CD14-positive monocyte (primary cell): ENCODE results near the gene SPSB2. TPM values are rescaled to one million over a fixed set of nuclear protein-coding genes. Genes with fewer than 3 reads are reported as not detected.
A peak's percentile ranks its signal among the peaks of the same experiment; 100 is the strongest.
"Not testable (repeated sequence)": the region's sequence is repeated elsewhere in the genome, so short reads cannot be mapped to it uniquely, and the experiment has no call there.

Source experiments
- DNase-seq, 3 donors: peaks; one replicate each; pipeline ENCODE4 v3.0.0-alpha.2; 2011 to 2022
- H2AFZ ChIP-seq: 2 replicates; pipeline ENCODE4 v1.6.0; 2012; ENCODE audit warnings: mild to moderate bottlenecking, low read depth, low read length, inconsistent platforms; ENCODE audit not compliant: insufficient read depth, poor library complexity, severe bottlenecking
- H3K27ac ChIP-seq, 2 donors: 1 replicate in 1 of 2; 2 replicates in 1 of 2; pipeline ENCODE4 v1.5.1; 2012 to 2013; ENCODE audit warnings: low read length in 2 of 2, control low read depth in 1 of 2, inconsistent platforms in 1 of 2, low read depth in 1 of 2, mild to moderate bottlenecking in 1 of 2
- H3K27me3 ChIP-seq, 2 donors: one replicate each; pipeline versions ENCODE4 v1.6.0 to v1.6.1; 2011 to 2013; ENCODE audit warnings: low read length in 2 of 2; ENCODE audit not compliant: control insufficient read depth in 2 of 2, insufficient read depth in 2 of 2
- H3K36me3 ChIP-seq, 2 donors: replicated peaks in 1 of 2; 1 replicate in 1 of 2; 2 replicates in 1 of 2; pipeline versions ENCODE4 v1.5.1 to v1.6.1; 2012 to 2013; ENCODE audit warnings: low read length in 2 of 2, control low read depth in 1 of 2, inconsistent platforms in 1 of 2, mild to moderate bottlenecking in 1 of 2; ENCODE audit not compliant: insufficient read depth in 2 of 2, control insufficient read depth in 1 of 2
- H3K4me1 ChIP-seq, 2 donors: 1 replicate in 1 of 2; 2 replicates in 1 of 2; pipeline versions ENCODE4 v1.5.1 to v1.6.1; 2012 to 2013; ENCODE audit warnings: low read length in 2 of 2, control low read depth in 1 of 2, inconsistent platforms in 1 of 2, mild to moderate bottlenecking in 1 of 2, moderate library complexity in 1 of 2; ENCODE audit not compliant: insufficient read depth in 2 of 2, control insufficient read depth in 1 of 2
- H3K4me2 ChIP-seq: replicated peaks from 2 replicates; pipeline ENCODE3; 2012; ENCODE audit warnings: low read length, moderate library complexity, mild to moderate bottlenecking; ENCODE audit not compliant: poor library complexity, severe bottlenecking; ENCODE audit errors: extremely low read depth
- H3K4me3 ChIP-seq, 3 experiments: fragments of 200-600 bp in 1 of 3; sonication (generic) in 1 of 3; replicated peaks in 1 of 3; 1 replicate in 2 of 3; 2 replicates in 1 of 3; pipeline ENCODE4 v1.5.1; 2011 to 2013; ENCODE audit warnings: low read length in 3 of 3, mild to moderate bottlenecking in 3 of 3, control low read depth in 2 of 3, low read depth in 2 of 3, inconsistent platforms in 1 of 3, moderate library complexity in 1 of 3
- H3K79me2 ChIP-seq: 2 replicates; pipeline ENCODE4 v1.6.0; 2012; ENCODE audit warnings: mild to moderate bottlenecking, control low read depth, inconsistent platforms, low read length, moderate library complexity; ENCODE audit not compliant: insufficient read depth
- H3K9ac ChIP-seq: 2 replicates; pipeline ENCODE4 v1.6.0; 2017; ENCODE audit warnings: low read length, mild to moderate bottlenecking; ENCODE audit not compliant: insufficient read depth, poor library complexity, severe bottlenecking
- H3K9me3 ChIP-seq, 2 donors: replicated peaks in 1 of 2; 1 replicate in 1 of 2; 2 replicates in 1 of 2; pipeline versions ENCODE4 v1.5.1 to v1.6.1; 2012 to 2013; ENCODE audit warnings: low read length in 2 of 2, control low read depth in 1 of 2; ENCODE audit not compliant: control insufficient read depth in 1 of 2, insufficient read depth in 1 of 2
- H4K20me1 ChIP-seq: 2 replicates; pipeline ENCODE4 v1.6.0; 2012; ENCODE audit warnings: mild to moderate bottlenecking, low read length, control low read depth, moderate library complexity; ENCODE audit not compliant: insufficient read depth
- H3K27ac Mint-ChIP-seq, 7 donors: one replicate each; pipeline ENCODE4 v1.8.0; 2020; ENCODE audit warnings: mild to moderate bottlenecking in 7 of 7, mixed read lengths in 7 of 7, moderate library complexity in 6 of 7, inconsistent platforms in 2 of 7
- H3K27me3 Mint-ChIP-seq, 3 donors: one replicate each; pipeline ENCODE4 v1.8.0; 2021 to 2022; ENCODE audit warnings: low read depth in 3 of 3, mild to moderate bottlenecking in 3 of 3, mixed read lengths in 3 of 3, moderate library complexity in 3 of 3, inconsistent platforms in 1 of 3
- H3K36me3 Mint-ChIP-seq, 2 donors: one replicate each; pipeline ENCODE4 v1.8.0; 2020; ENCODE audit warnings: mixed read lengths in 2 of 2, inconsistent platforms in 1 of 2, mild to moderate bottlenecking in 1 of 2
- H3K4me1 Mint-ChIP-seq: one replicate; pipeline ENCODE4 v1.8.0; 2020; ENCODE audit warnings: mild to moderate bottlenecking, mixed read lengths
- H3K4me3 Mint-ChIP-seq, 2 donors: one replicate each; pipeline ENCODE4 v1.8.0; 2020; ENCODE audit warnings: mild to moderate bottlenecking in 2 of 2, mixed read lengths in 2 of 2, moderate library complexity in 1 of 2
- H3K9me3 Mint-ChIP-seq, 7 donors: one replicate each; pipeline ENCODE4 v1.8.0; 2020 to 2022; ENCODE audit warnings: mixed read lengths in 7 of 7, mild to moderate bottlenecking in 6 of 7, moderate library complexity in 6 of 7, inconsistent platforms in 2 of 7
- WGBS: methylation state at CpG from one replicate; pipeline ENCODE4 v1.1.5; 2013; ENCODE audit warnings: missing lambda C conversion rate; ENCODE audit not compliant: insufficient coverage; 5-methylcytosine and 5-hydroxymethylcytosine counted together
- intact Hi-C, 2 donors: fragments of 100-400 bp; cut with micrococcal nuclease; formaldehyde crosslinking; loops; one replicate each; pipeline versions ENCODE4 v1.15.0 to v1.15.1; 2023
- polyA plus RNA-seq, 3 donors: library from polyadenylated mRNA; depleted of rRNA in 1 of 3; unstranded in 2 of 3; stranded (reverse) in 1 of 3; fragments of 300-500 nt in 2 of 3; fragments of >200 nt in 1 of 3; fragmentation: Illumina TruSeq in 2 of 3; gene quantifications; 1 replicate in 2 of 3; 2 replicates in 1 of 3; pipeline ENCODE4 v1.2.3, GENCODE V29; 2012 to 2021

The SPSB2 gene
- polyA plus RNA-seq, 3 donors, result 4.7 to 6.9 (median 6.6) TPM

DNA sequence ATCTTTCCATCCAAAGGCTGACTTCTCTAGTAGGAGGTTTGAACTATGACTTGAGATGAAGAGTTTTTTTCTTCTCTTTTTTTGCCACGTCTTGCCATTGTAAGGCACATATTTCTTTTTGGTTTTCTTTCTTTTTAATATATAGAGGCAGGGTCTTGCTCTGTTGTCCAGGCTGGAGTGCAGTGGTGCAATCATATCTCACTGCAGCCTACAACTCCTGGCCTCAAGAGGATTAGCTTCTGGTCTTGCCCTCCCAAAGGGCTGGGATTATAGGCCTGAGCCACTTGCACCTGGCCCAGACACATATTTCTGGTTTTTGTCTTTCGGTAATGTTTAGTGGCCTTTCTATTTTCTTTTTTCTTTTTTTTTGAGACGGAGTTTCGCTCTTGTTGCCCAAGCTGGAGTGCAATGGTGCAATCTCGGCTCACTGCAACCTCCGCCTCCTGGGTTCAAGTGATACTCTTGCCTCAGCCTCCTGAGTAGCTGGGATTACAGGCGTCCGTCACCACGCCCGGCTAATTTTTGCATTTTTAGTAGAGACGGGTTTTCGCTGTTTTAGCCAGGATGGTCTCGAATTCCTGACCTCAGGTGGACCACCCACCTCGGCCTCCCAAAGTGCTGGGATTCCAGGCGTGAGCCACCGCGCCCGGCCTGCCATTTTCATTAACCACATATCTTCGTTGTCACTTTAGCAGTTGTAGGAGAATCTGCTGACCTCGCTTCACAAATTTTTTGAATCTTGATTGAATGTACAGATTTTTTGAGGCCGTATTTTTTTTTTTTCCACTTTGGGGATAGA is 16.9 kb upstream of the SPSB2 start:
- peak overlapping the region in 1 of 3 experiments; percentile 72 for H3K4me3 ChIP-seq
- Mint-ChIP-seq H3K27ac (peak overlapping the region; percentile 85 to 96 (median 94)), H3K4me3 (peak overlapping the region; percentile 72 to 86), H3K4me1 (peaks cover 55% of the 10 kb centered on the region)
- DNase-seq, H2AFZ ChIP-seq, H4K20me1 ChIP-seq, H3K27me3 Mint-ChIP-seq, H3K79me2 ChIP-seq, H3K36me3 ChIP-seq, H3K27me3 ChIP-seq, H3K9me3 Mint-ChIP-seq, H3K36me3 Mint-ChIP-seq, H3K9ac ChIP-seq, H3K9me3 ChIP-seq: not testable (repeated sequence)
- peak overlapping the region; percentile 82 for H3K4me2 ChIP-seq
- H3K27ac ChIP-seq, result peak overlapping the region in 1 of 2 donors; percentile 54
- intact Hi-C loops, result loop anchor here in 1 of 2 donors (2.0 kb wide), 1 partner anchor 17 kb away; the partner anchor contains the start of gene SPSB2
- H3K4me1 ChIP-seq, result peaks cover 52 to 63% of the 10 kb centered on the region in 2 donors
- WGBS, result 47% methylated on average over 2 of the region's 21 CpGs

DNA sequence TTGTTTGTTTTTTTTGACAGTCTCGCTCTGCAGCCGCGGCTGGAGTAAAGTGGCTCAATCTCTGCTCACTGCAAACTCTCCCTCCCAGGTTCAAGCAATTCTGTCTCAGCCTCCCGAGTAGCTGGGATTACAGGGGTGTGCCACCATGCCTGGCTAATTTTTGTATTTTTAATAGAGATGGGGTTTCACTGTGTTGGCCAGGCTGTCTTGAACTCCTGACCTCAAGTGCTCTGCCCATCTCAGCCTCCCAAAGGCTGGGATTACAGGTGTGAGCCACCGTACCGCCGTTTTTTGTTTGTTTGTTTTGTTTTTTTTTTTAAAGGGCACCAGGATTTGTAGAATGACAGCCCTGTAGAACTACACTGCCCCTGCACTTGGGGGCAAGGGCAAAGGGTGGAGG is 15.7 kb upstream of the SPSB2 start:
- H3K79me2 ChIP-seq, H3K27ac ChIP-seq, H3K27ac Mint-ChIP-seq, H3K4me2 ChIP-seq, intact Hi-C loops, H3K27me3 Mint-ChIP-seq, H3K4me3 Mint-ChIP-seq, H3K4me3 ChIP-seq, H3K27me3 ChIP-seq, H3K9me3 ChIP-seq, H3K9ac ChIP-seq, H3K9me3 Mint-ChIP-seq, H2AFZ ChIP-seq, H4K20me1 ChIP-seq, DNase-seq: not testable (repeated sequence)
- peaks cover 10 to 17% of the 10 kb centered on the region in 2 donors for H3K36me3 ChIP-seq
- H3K4me1 Mint-ChIP-seq, result peaks cover 46% of the 10 kb centered on the region
- peaks cover 14 to 15% of the 10 kb centered on the region in 2 donors for H3K36me3 Mint-ChIP-seq
- no CpG with 5 or more reads among the region's 7 CpGs for WGBS
- H3K4me1 ChIP-seq, result peaks cover 41 to 51% of the 10 kb centered on the region in 2 donors
